GM15510 (cell line): ENCODE results near the gene EHF.

ENCODE experiments used
- POLR2A ChIP-seq: IDR thresholded peaks from 3 replicates; pipeline ENCODE4 v1.6.1; 2011; ENCODE audit warnings: borderline replicate concordance; ENCODE audit not compliant: insufficient read length; ENCODE audit errors: extremely low read depth

EHF gene

GRCh38 chr11:34620820-34621792 lies at the start of gene EHF:
EHF (plus strand) TSS chr11:34621093; CDS start chr11:34642631, 21,538 bp downstream.
- no peak for TF ChIP-seq POLR2A

GRCh38 chr11:34573537-34573936 lies 47.4 kb upstream of the EHF start:
- TF ChIP-seq POLR2A, result no peak

- TF ChIP-seq POLR2A, result no peak
These were observed 45.6 kb upstream of the EHF start for GRCh38 chr11:34575261-34575660.

GRCh38 chr11:34575671-34576070 lies 45.2 kb upstream of the EHF start:
- TF ChIP-seq POLR2A, result no peak

GRCh38 chr11:34576331-34576730 lies 44.6 kb upstream of the EHF start:
- no peak for TF ChIP-seq POLR2A

- no peak for TF ChIP-seq POLR2A
These were observed 37.1 kb upstream of the EHF start for GRCh38 chr11:34583818-34584217.

GRCh38 chr11:34585304-34585734 lies 35.6 kb upstream of the EHF start:
- TF ChIP-seq POLR2A, result no peak

GRCh38 chr11:34585735-34586487 lies 35.0 kb upstream of the EHF start:
- no peak for TF ChIP-seq POLR2A

GRCh38 chr11:34586488-34587281 lies 34.2 kb upstream of the EHF start:
- TF ChIP-seq POLR2A, result no peak

GRCh38 chr11:34587282-34587677 lies 33.6 kb upstream of the EHF start:
- no peak for TF ChIP-seq POLR2A

- TF ChIP-seq POLR2A, result no peak
These were observed 32.9 kb upstream of the EHF start for GRCh38 chr11:34588023-34588422.

GRCh38 chr11:34588701-34589100 lies 32.2 kb upstream of the EHF start:
- TF ChIP-seq POLR2A, result no peak

GRCh38 chr11:34593085-34593484 lies 27.8 kb upstream of the EHF start:
- no peak for TF ChIP-seq POLR2A

GRCh38 chr11:34594603-34595002 lies 26.3 kb upstream of the EHF start:
- TF ChIP-seq POLR2A, result no peak

GRCh38 chr11:34595391-34595790 lies 25.5 kb upstream of the EHF start:
- no peak for TF ChIP-seq POLR2A
